NCI-H1694 (cell line): ENCODE data around the gene MYO1D.
"Not testable (repeated sequence)": the region's sequence is repeated elsewhere in the genome, so short reads cannot be mapped to it uniquely, and the experiment has no call there.

ENCODE experiments used
- DNase-seq: peaks from one replicate; lab custom pipeline; 2025; lab: John Stamatoyannopoulos, UW

Gene MYO1D

GRCh38 chr17:32855620-32856019 is 21.3 kb downstream of the MYO1D start:
- DNase-seq = no peak

- DNase-seq = no peak
Measured at GRCh38 chr17:32854832-32855389, 22.0 kb downstream of the MYO1D start.

GRCh38 chr17:32854207-32854606 is 22.7 kb downstream of the MYO1D start:
- DNase-seq = no peak

GRCh38 chr17:32852811-32853210 is 24.1 kb downstream of the MYO1D start:
- DNase-seq = no peak

- no peak for DNase-seq
Measured at GRCh38 chr17:32849879-32850278, 27.0 kb downstream of the MYO1D start.

- DNase-seq = no peak
Measured at GRCh38 chr17:32847977-32848376, 28.9 kb downstream of the MYO1D start.

GRCh38 chr17:32846143-32846542 is 30.8 kb downstream of the MYO1D start:
- no peak for DNase-seq

- DNase-seq = no peak
Measured at GRCh38 chr17:32840241-32840640, 36.7 kb downstream of the MYO1D start.

GRCh38 chr17:32836527-32836926 is 40.4 kb downstream of the MYO1D start:
- no peak for DNase-seq

- DNase-seq = no peak
Measured at GRCh38 chr17:32835291-32835761, 41.6 kb downstream of the MYO1D start.

- no peak for DNase-seq
Measured at GRCh38 chr17:32834104-32834503, 42.8 kb downstream of the MYO1D start.

- no peak for DNase-seq
Measured at GRCh38 chr17:32833526-32833925, 43.4 kb downstream of the MYO1D start.

- DNase-seq = no peak
Measured at GRCh38 chr17:32833076-32833475, 43.8 kb downstream of the MYO1D start.

GRCh38 chr17:32831627-32832243 is 45.2 kb downstream of the MYO1D start:
- no peak for DNase-seq

GRCh38 chr17:32831223-32831622 is 45.7 kb downstream of the MYO1D start:
- no peak for DNase-seq

- no peak for DNase-seq
Measured at GRCh38 chr17:32828822-32829221, 48.1 kb downstream of the MYO1D start.

- DNase-seq = peak; percentile 4
Measured at GRCh38 chr17:32827227-32827626, 49.7 kb downstream of the MYO1D start.

- DNase-seq = no peak
Measured at GRCh38 chr17:32826076-32826475, 50.8 kb downstream of the MYO1D start.

- no peak for DNase-seq
Measured at GRCh38 chr17:32824334-32824733, 52.6 kb downstream of the MYO1D start.

- no peak for DNase-seq
Measured at GRCh38 chr17:32822996-32823395, 53.9 kb downstream of the MYO1D start.

GRCh38 chr17:32821987-32822934 is 54.7 kb downstream of the MYO1D start:
- not testable (repeated sequence) for DNase-seq

GRCh38 chr17:32820440-32820839 is 56.5 kb downstream of the MYO1D start:
- DNase-seq = no peak

GRCh38 chr17:32819787-32820186 is 57.1 kb downstream of the MYO1D start:
- DNase-seq = no peak
